ENCODE data around the gene TOM1L2.

Gene TOM1L2

GRCh38 chr17:17798010-17798556 is 174.1 kb downstream of the TOM1L2 start:
- DNase-seq: no peak

- DNase-seq: no peak
Measured at GRCh38 chr17:17797119-17797809, 174.9 kb downstream of the TOM1L2 start.

GRCh38 chr17:17796787-17797061 is 175.5 kb downstream of the TOM1L2 start:
- DNase-seq: no peak

- no peak for DNase-seq
Measured at GRCh38 chr17:17795946-17796786, 176.0 kb downstream of the TOM1L2 start.

GRCh38 chr17:17795296-17795695 is 176.9 kb downstream of the TOM1L2 start:
- DNase-seq: no peak

GRCh38 chr17:17794382-17794781 is 177.8 kb downstream of the TOM1L2 start:
- no peak for DNase-seq
